A549 treated with dexamethasone at 1 μM for 4 hours (cell line): ENCODE results near the gene HIBADH. TPM values are rescaled to one million over a fixed set of nuclear protein-coding genes. Genes with fewer than 3 reads are reported as not detected.

Source experiments
- total RNA-seq: library from RNA; stranded (reverse); fragments of 200-300 nt; extraction: Qiagen RNA extraction; gene quantifications from 5 replicates; pipeline ENCODE4 v1.2.3, GENCODE V29; 2022

Gene HIBADH
- 43.0 to 46.8 TPM (median 44.5 TPM) in 5 replicates for total RNA-seq

GRCh38 chr7:27662490-27663205, at the start of gene HIBADH:
Gene HIBADH (minus strand): TSS chr7:27662883. CDS start chr7:27662788, 95 bp downstream.

Other genes starting within 250 kb of the HIBADH start
- gene TAX1BP1, start 77.3 kb upstream of the HIBADH start, total RNA-seq = 67.9 to 91.1 TPM (median 83.1 TPM) in 5 replicates